Measurements from ENCODE around the gene KANK3. TPM values are rescaled to one million over a fixed set of nuclear protein-coding genes. Genes with fewer than 3 reads are reported as not detected.

KANK3 gene
- total and polyA plus RNA-seq, 9 of the 15 experiments (the other 6 are each of a cell fraction or from before 2014, with no cell fraction given): 0.03 to 0.40 (median 0.08) TPM; not detected in 6

- ATAC-seq (peak; percentile 7), FAIRE-seq (no peak), DNase-seq (ENCODE audit: extremely low read depth in 1 of 4, low spot score in 3 of 4) (peak in 3 of 4 experiments; percentile 9 to 48 (median 19))
- Histone ChIP-seq H3K36me3 (ENCODE audit: control insufficient read depth, insufficient read depth, low read length) (peaks cover 37% of the 10 kb centered on the region), H3K4me1 (replicated peaks in 1 of 2; ENCODE audit: control insufficient read depth in 2 of 2, insufficient read depth in 2 of 2, low read length in 2 of 2) (peaks cover 17 to 28% of the 10 kb centered on the region in 2 experiments), H4K20me1 (replicated peaks; ENCODE audit: control insufficient read depth, insufficient read depth, low read length) (peaks cover 26% of the 10 kb centered on the region; the same call in 1 of the 2 replicates), H3K9me1 (ENCODE audit: control insufficient read depth, insufficient read depth, low read length) (no peaks in the 10 kb centered on the region), H3K27ac (ENCODE audit: extremely low read depth, low read depth, low read length) (no peak overlapping the region), H3K9me3 (replicated peaks; ENCODE audit: control insufficient read depth, insufficient read depth, low read depth, low read length) (no peaks in the 10 kb centered on the region), H2AFZ (ENCODE audit: low read depth, low read length) (no peak overlapping the region), H3K4me3 (no peak overlapping the region), H3K79me2 (ENCODE audit: control insufficient read depth, insufficient read depth, low read length) (peaks cover 49% of the 10 kb centered on the region), H3K9ac (ENCODE audit: insufficient read depth in 1 of 2, low read depth in 2 of 2, low read length in 2 of 2) (peak overlapping the region in 1 of 2 experiments; percentile 100; a peak in 2 of 4 replicates), H3K4me2 (ENCODE audit: insufficient read depth, low read length) (peak overlapping the region; percentile 39), H3K27me3 (ENCODE audit: control insufficient read depth in 2 of 2, insufficient read depth in 2 of 2, low read length in 2 of 2) (no peaks in the 10 kb centered on the region)
- CTCF ChIA-PET (ENCODE audit: low intra/inter-chr PET ratio): no interaction called here
- WGBS (ENCODE audit: insufficient coverage, low coverage, missing lambda C conversion rate): 90% methylated on average over 1 of the region's 1 CpG
- in situ Hi-C loops (cut with MboI): no loop called here
- intact Hi-C loops (cut with micrococcal nuclease): loop anchor here (10.0 kb wide), 1 partner anchor 59 kb away; no protein-coding TSS in a partner anchor
- POLR2A ChIA-PET: interaction anchor here (0.6 to 3.8 kb wide), 13 partner anchors 8 to 257 kb away, joined by 3 to 34 read pairs (median 4); partner anchors contain the start of gene RAB11B
- BruUV-seq (replicated peaks): no TSS peak
- TF ChIP-seq MYNN (IDR thresholded peaks at IDR 0.05) (peak; percentile 16), MYNN (CRISPR knock-in tag; IDR thresholded peaks at IDR 0.05) (no peak), MAFG (tag; conservative IDR thresholded peaks at IDR 0.05) (no peak), POLR2H (tag; IDR thresholded peaks at IDR 0.05; ENCODE audit: low read depth) (0 out of 2 replicates have a peak, but pooled peaks have one; percentile 22), POLR2AphosphoS5 (IDR thresholded peaks at IDR 0.05; ENCODE audit: control insufficient read depth, insufficient read depth, low read depth, low read length) (peak; percentile 44; the same call in 1 of the 2 replicates), TCF3 (CRISPR knock-in tag; IDR thresholded peaks at IDR 0.05) (peak; percentile 24; the same call in 1 of the 2 replicates), CEBPG (CRISPR knock-in tag; IDR thresholded peaks at IDR 0.05) (no peak), CEBPG (tag; conservative IDR thresholded peaks at IDR 0.05 in 1 of 2, IDR thresholded peaks at IDR 0.05 in 1 of 2) (no peak), MXI1 (IDR thresholded peaks at IDR 0.05; ENCODE audit: low read depth, low read length) (0 out of 2 replicates have a peak, but pooled peaks have one; percentile 13), ARID1B (IDR thresholded peaks at IDR 0.05) (0 out of 2 replicates have a peak, but pooled peaks have one; percentile 47), KDM5B (IDR thresholded peaks at IDR 0.05; ENCODE audit: insufficient replicate concordance, low read depth, low read length) (peak; percentile 13), ZNF165 (CRISPR knock-in tag; IDR thresholded peaks at IDR 0.05; ENCODE audit: borderline replicate concordance) (no peak), MEF2A (IDR thresholded peaks at IDR 0.05; ENCODE audit: control insufficient read depth, low read depth, low read length) (no peak), HNRNPUL1 (IDR thresholded peaks at IDR 0.05; ENCODE audit: low read length) (0 out of 2 replicates have a peak, but pooled peaks have one; percentile 30), SIRT6 (IDR thresholded peaks at IDR 0.05; ENCODE audit: low read depth, low read length) (peak; percentile 82), NFIC (IDR thresholded peaks at IDR 0.05) (peak; percentile 85), CBFA2T3 (IDR thresholded peaks at IDR 0.05) (peak; percentile 27; the same call in 1 of the 2 replicates), SNRNP70 (optimal IDR thresholded peaks at IDR 0.05; ENCODE audit: low read depth, low read length) (peak; percentile 93)
- TF ChIP-seq, protein P1, sequence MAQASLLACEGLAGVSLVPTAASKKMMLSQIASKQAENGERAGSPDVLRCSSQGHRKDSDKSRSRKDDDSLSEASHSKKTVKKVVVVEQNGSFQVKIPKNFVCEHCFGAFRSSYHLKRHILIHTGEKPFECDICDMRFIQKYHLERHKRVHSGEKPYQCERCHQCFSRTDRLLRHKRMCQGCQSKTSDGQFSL (CRISPR knock-in tag; IDR thresholded peaks at IDR 0.05): no peak
- TF ChIP-seq, protein P1 (tag; IDR thresholded peaks at IDR 0.05): 0 out of 4 replicates have a peak, but pooled peaks of 1 of the 2 experiments have one; percentile 24
- TF ChIP-seq, protein P2, sequence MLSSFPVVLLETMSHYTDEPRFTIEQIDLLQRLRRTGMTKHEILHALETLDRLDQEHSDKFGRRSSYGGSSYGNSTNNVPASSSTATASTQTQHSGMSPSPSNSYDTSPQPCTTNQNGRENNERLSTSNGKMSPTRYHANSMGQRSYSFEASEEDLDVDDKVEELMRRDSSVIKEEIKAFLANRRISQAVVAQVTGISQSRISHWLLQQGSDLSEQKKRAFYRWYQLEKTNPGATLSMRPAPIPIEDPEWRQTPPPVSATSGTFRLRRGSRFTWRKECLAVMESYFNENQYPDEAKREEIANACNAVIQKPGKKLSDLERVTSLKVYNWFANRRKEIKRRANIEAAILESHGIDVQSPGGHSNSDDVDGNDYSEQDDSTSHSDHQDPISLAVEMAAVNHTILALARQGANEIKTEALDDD (IDR thresholded peaks at IDR 0.05): no peak
Observed at GRCh38 chr19:8323781-8324185, 19.3 kb downstream of the KANK3 start.

All from K562 (cell line).